A673 (cell line): ENCODE data around the gene LMAN1. TPM values are rescaled to one million over a fixed set of nuclear protein-coding genes. Genes with fewer than 3 reads are reported as not detected.

Experiments
- BruUV-seq: library from RNA; stranded (reverse); fragments of 400-500 nt; replicated peaks from 2 replicates; lab custom pipeline; 2021; lab: Mats Ljungman, UMichigan
- CTCF ChIA-PET: fragments of 300-600 bp; sonication (Branson Sonifier 250); formaldehyde crosslinking; loops from one replicate; lab custom pipeline; 2022; ENCODE audit warnings: antibody characterized with exemption; lab: Charles Lee
- POLR2A ChIA-PET: fragments of 300-600 bp; sonication (Branson Sonifier 250); formaldehyde crosslinking; loops from one replicate; lab custom pipeline; 2022; ENCODE audit warnings: antibody characterized with exemption; ENCODE audit not compliant: low non-redundant PET; lab: Charles Lee
- DNase-seq: peaks from one replicate; pipeline ENCODE4 v3.0.0-alpha.2; 2015; ENCODE audit warnings: low spot score
- H3K27ac ChIP-seq: fragments of 200-600 bp; sonication (generic); 2 replicates; pipeline ENCODE4 v1.5.1; 2016; ENCODE audit warnings: mixed run types, low read depth, mild to moderate bottlenecking, mixed read lengths, antibody characterized with exemption, low read length; ENCODE audit not compliant: poor library complexity, severe bottlenecking
- H3K27me3 ChIP-seq: fragments of 200-600 bp; sonication (generic); replicated peaks from 2 replicates; pipeline ENCODE4 v1.6.1; 2017; ENCODE audit warnings: mixed run types, low read depth, mild to moderate bottlenecking, mixed read lengths, antibody characterized with exemption, low read length; ENCODE audit not compliant: insufficient read depth, poor library complexity
- H3K36me3 ChIP-seq: fragments of 200-600 bp; sonication (generic); 2 replicates; pipeline ENCODE4 v1.6.1; 2016; ENCODE audit warnings: mixed run types, mild to moderate bottlenecking, mixed read lengths, antibody characterized with exemption, low read length; ENCODE audit not compliant: insufficient read depth, poor library complexity, severe bottlenecking
- H3K4me1 ChIP-seq: fragments of 200-600 bp; sonication (generic); 2 replicates; pipeline ENCODE4 v1.6.1; 2017; ENCODE audit warnings: mixed run types, mild to moderate bottlenecking, mixed read lengths, antibody characterized with exemption, low read length; ENCODE audit not compliant: insufficient read depth, poor library complexity, severe bottlenecking
- H3K4me3 ChIP-seq: fragments of 200-600 bp; sonication (generic); 2 replicates; pipeline ENCODE4 v1.5.1; 2016; ENCODE audit warnings: low read depth, mixed run types, mild to moderate bottlenecking, mixed read lengths, low read length; ENCODE audit not compliant: poor library complexity, severe bottlenecking
- H3K9me3 ChIP-seq: fragments of 200-600 bp; sonication (generic); 2 replicates; pipeline ENCODE4 v1.6.1; 2016; ENCODE audit warnings: mixed run types, low read depth, mild to moderate bottlenecking, mixed read lengths, antibody characterized with exemption, low read length; ENCODE audit not compliant: poor library complexity, severe bottlenecking
- EZH2 ChIP-seq: fragments of 200-600 bp; sonication (generic); IDR thresholded peaks from 2 replicates; pipeline ENCODE4 v1.6.1; 2017; ENCODE audit warnings: borderline replicate concordance, low read depth, mild to moderate bottlenecking, mixed read lengths, antibody characterized with exemption, low read length; ENCODE audit not compliant: poor library complexity, severe bottlenecking
- intact Hi-C: fragments of 100-400 bp; cut with micrococcal nuclease; formaldehyde crosslinking; loops from one replicate; pipeline ENCODE4 v1.10.0; 2022; ENCODE audit not compliant: unreplicated experiment
- total RNA-seq: library from RNA; stranded (reverse); gene quantifications from 2 replicates; pipeline ENCODE4 v1.2.3, GENCODE V29; 2021
- TF ChIP-seq, protein P1 (sequence below): fragments of 300-800, 200-600 bp; sonication (generic); conservative IDR thresholded peaks from 2 replicates; pipeline ENCODE4 v1.5.1; 2017; ENCODE audit warnings: low read depth, mild to moderate bottlenecking, antibody characterized with exemption, low read length, moderate library complexity, mixed read lengths

The LMAN1 gene
- total RNA-seq, 1 experiment from 2014 or later, result 106 TPM

GRCh38 chr18:59353079-59353680, 5.9 kb downstream of the LMAN1 start:
- no peak for TF ChIP-seq EZH2
- TF ChIP-seq, protein P1, sequence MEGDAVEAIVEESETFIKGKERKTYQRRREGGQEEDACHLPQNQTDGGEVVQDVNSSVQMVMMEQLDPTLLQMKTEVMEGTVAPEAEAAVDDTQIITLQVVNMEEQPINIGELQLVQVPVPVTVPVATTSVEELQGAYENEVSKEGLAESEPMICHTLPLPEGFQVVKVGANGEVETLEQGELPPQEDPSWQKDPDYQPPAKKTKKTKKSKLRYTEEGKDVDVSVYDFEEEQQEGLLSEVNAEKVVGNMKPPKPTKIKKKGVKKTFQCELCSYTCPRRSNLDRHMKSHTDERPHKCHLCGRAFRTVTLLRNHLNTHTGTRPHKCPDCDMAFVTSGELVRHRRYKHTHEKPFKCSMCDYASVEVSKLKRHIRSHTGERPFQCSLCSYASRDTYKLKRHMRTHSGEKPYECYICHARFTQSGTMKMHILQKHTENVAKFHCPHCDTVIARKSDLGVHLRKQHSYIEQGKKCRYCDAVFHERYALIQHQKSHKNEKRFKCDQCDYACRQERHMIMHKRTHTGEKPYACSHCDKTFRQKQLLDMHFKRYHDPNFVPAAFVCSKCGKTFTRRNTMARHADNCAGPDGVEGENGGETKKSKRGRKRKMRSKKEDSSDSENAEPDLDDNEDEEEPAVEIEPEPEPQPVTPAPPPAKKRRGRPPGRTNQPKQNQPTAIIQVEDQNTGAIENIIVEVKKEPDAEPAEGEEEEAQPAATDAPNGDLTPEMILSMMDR, result no peak
- ChIA-PET CTCF (no interaction called here), POLR2A (no interaction called here)
- no TSS peak for BruUV-seq
- peak overlapping the region; percentile 7 for H3K27ac ChIP-seq
- peaks cover 68% of the 10 kb centered on the region for H3K36me3 ChIP-seq
- H3K27me3 ChIP-seq, result no peaks in the 10 kb centered on the region
- H3K4me1 ChIP-seq, result peaks cover 19% of the 10 kb centered on the region
- intact Hi-C loops, result no loop called here
- peak; percentile 12 for DNase-seq
- H3K4me3 ChIP-seq, result no peak overlapping the region
- H3K9me3 ChIP-seq, result no peaks in the 10 kb centered on the region

DNA sequence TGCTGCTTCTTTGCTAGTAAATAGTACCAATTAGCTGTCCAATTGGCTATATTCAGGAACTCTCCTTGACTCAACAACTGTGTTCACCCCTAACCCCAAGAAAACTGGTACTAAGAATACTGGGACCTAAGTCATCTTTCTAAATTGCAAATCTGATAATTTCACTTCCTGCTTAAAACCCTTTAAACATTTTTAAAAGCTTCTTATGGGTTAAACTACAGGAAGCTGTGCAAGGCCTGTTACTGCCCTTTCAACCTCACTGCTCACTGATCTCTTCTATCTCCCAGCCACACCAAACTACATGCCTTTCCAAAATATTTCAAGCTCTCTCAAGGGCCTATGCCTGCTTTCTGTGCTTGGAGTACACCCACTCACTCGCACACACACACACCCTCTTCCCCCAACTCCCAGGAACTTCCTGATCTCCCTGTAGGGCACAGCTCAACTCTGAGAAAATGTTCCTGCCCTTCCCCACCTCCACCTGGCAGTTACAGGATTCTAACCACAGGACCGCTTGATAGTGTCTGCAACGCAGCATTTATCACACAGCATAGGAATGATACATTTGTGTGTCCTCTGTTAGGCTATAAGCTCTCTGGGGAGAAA, 6.7 kb downstream of the LMAN1 start:
- peaks cover 77% of the 10 kb centered on the region for H3K36me3 ChIP-seq
- H3K4me1 ChIP-seq, result peaks cover 19% of the 10 kb centered on the region
- ChIA-PET POLR2A (no interaction called here), CTCF (no interaction called here)
- BruUV-seq, result no TSS peak
- H3K27ac ChIP-seq, result no peak overlapping the region
- intact Hi-C loops, result no loop called here
- DNase-seq, result peak; percentile 35
- no peak overlapping the region for H3K4me3 ChIP-seq
- H3K9me3 ChIP-seq, result no peaks in the 10 kb centered on the region
- no peaks in the 10 kb centered on the region for H3K27me3 ChIP-seq
- TF ChIP-seq EZH2, result no peak
- TF ChIP-seq, protein P1, result no peak

DNA sequence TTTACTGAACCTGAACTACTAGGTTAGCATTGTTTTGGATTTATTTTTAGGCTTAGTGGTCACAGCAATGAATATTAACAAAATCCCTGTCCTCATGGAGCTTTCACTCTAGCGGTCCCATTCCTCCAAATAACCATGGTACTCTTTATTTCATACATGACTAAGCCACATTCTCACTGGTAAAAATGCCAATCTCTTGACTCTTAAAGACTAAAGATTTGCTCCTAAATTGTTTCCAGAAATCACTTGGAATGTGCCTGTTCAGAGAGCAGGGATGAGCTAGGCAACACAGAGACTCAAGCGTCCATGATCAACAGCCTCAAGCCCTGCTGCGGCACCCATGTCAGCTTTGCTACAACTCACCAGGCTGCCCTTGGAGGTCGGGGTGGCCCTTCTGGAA, 13.5 kb downstream of the LMAN1 start:
- Histone ChIP-seq H3K4me3 (no peak overlapping the region), H3K4me1 (no peaks in the 10 kb centered on the region), H3K36me3 (peaks cover 93% of the 10 kb centered on the region), H3K27me3 (no peaks in the 10 kb centered on the region), H3K27ac (no peak overlapping the region), H3K9me3 (peaks cover 20% of the 10 kb centered on the region)
- ChIA-PET POLR2A (no interaction called here), CTCF (no interaction called here)
- no peak for DNase-seq
- TF ChIP-seq, protein P1, result no peak
- no peak for TF ChIP-seq EZH2
- intact Hi-C loops, result no loop called here
- no TSS peak for BruUV-seq
